ENCODE results near the gene UBAC2.
A peak's percentile ranks its signal among the peaks of the same experiment; 100 is the strongest.
"Not testable (repeated sequence)": the region's sequence is repeated elsewhere in the genome, so short reads cannot be mapped to it uniquely, and the experiment has no call there.

UBAC2 gene

GRCh38 chr13:99374994-99375737, 174.5 kb downstream of the UBAC2 start:
- no peak for DNase-seq

- no peak for DNase-seq
Observed at GRCh38 chr13:99375738-99376080, 175.1 kb downstream of the UBAC2 start.

GRCh38 chr13:99376132-99376531, 175.5 kb downstream of the UBAC2 start:
- DNase-seq = peak in 1 of 58 donors; percentile 14

- no peak for DNase-seq
Observed at GRCh38 chr13:99376924-99377323, 176.3 kb downstream of the UBAC2 start.

GRCh38 chr13:99377641-99378040, 177.0 kb downstream of the UBAC2 start:
- DNase-seq = no peak

- no peak for DNase-seq
Observed at GRCh38 chr13:99378985-99379733, 178.5 kb downstream of the UBAC2 start.

- DNase-seq = no peak
Observed at GRCh38 chr13:99379856-99380801, 179.5 kb downstream of the UBAC2 start.

- DNase-seq = no peak
Observed at GRCh38 chr13:99380921-99381645, 180.4 kb downstream of the UBAC2 start.

- DNase-seq = no peak
Observed at GRCh38 chr13:99381766-99382165, 181.1 kb downstream of the UBAC2 start.

- no peak for DNase-seq
Observed at GRCh38 chr13:99382428-99383133, 181.9 kb downstream of the UBAC2 start.

- peak in 1 of 58 donors; percentile 27 for DNase-seq
Observed at GRCh38 chr13:99383511-99383921, 182.9 kb downstream of the UBAC2 start.

- no peak for DNase-seq
Observed at GRCh38 chr13:99383946-99384345, 183.3 kb downstream of the UBAC2 start.

GRCh38 chr13:99384468-99384867, 183.8 kb downstream of the UBAC2 start:
- peak in 19 of 58 donors; percentile 3 to 73 (median 32) for DNase-seq

- DNase-seq = no peak
Observed at GRCh38 chr13:99385161-99385560, 184.5 kb downstream of the UBAC2 start.

- DNase-seq = no peak
Observed at GRCh38 chr13:99385940-99386339, 185.3 kb downstream of the UBAC2 start.

GRCh38 chr13:99386495-99386894, 185.8 kb downstream of the UBAC2 start:
- no peak for DNase-seq

- peak in 3 of 58 donors; percentile 10 to 45 (median 20) for DNase-seq
Observed at GRCh38 chr13:99386911-99387788, 186.5 kb downstream of the UBAC2 start.

- DNase-seq = no peak
Observed at GRCh38 chr13:99388334-99388923, 187.8 kb downstream of the UBAC2 start.

GRCh38 chr13:99389094-99389493, 188.4 kb downstream of the UBAC2 start:
- DNase-seq = not testable (repeated sequence)
